ENCODE results near the gene RGL3. TPM values are rescaled to one million over a fixed set of nuclear protein-coding genes. Genes with fewer than 3 reads are reported as not detected.

Gene RGL3
- total RNA-seq, 1 donor from 2014 or later, result 0.33 TPM

GRCh38 chr19:11367528-11367927, 51.6 kb downstream of the RGL3 start:
- peaks cover 2% of the 10 kb centered on the region for H3K4me1 Mint-ChIP-seq

DNA sequence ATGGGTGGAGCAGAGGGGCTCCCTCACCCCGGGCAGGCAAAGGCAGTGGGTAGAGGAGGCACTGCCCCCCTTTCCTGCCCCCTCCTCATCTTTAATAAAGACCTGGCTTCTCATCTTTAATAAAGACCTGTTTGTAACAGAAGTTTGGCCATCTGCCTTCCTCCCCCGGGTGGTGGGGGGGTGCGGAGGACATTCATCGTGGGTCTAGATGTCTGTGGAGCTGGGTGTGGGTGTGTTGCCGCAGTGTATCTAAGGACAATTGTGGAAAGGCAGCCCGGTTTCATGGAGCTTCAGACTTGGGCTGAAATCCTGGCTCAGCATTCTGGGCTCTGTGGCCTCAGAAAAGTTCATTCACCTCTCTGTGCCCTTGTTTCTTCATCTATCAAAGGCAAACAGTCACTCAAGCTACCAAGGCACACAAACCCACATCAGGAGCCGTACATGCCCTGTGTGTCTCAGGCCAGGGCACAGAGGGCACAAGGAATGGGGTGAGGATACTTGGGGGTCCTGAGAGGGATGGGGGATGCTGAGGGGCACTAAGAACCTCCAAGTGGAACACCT, 53.5 kb downstream of the RGL3 start:
- H3K27ac Mint-ChIP-seq, result no peak overlapping the region
- H3K27me3 Mint-ChIP-seq, result no peaks in the 10 kb centered on the region
- intact Hi-C loops (cut with micrococcal nuclease), result no loop called here
- TF ChIP-seq CTCF (IDR thresholded peaks at IDR 0.05), result no peak
- H3K36me3 Mint-ChIP-seq (ENCODE audit: low read depth), result peaks cover 31% of the 10 kb centered on the region
- no peak overlapping the region for H3K4me3 Mint-ChIP-seq
- CTCF ChIA-PET, result no interaction called here
- ATAC-seq (ENCODE audit: low read depth) (no peak), DNase-seq (no peak)
- peaks cover 2% of the 10 kb centered on the region for H3K4me1 Mint-ChIP-seq
- POLR2A ChIA-PET, result interaction anchor here (0.7 kb wide), 1 partner anchor 16 kb away, joined by 5 read pairs; no protein-coding TSS in a partner anchor
- H3K9me3 Mint-ChIP-seq, result no peaks in the 10 kb centered on the region

More at GRCh38 chr19:11367528-11367927, 51.6 kb downstream of the RGL3 start:
- TF ChIP-seq CTCF (IDR thresholded peaks at IDR 0.05), result no peak
- intact Hi-C loops (cut with micrococcal nuclease), result no loop called here
- peaks cover 38% of the 10 kb centered on the region for H3K36me3 Mint-ChIP-seq (ENCODE audit: low read depth)
- ChIA-PET POLR2A (no interaction called here), CTCF (interaction anchor here (2.6 kb wide), 1 partner anchor 14 kb away, joined by 7 read pairs; no protein-coding TSS in a partner anchor)
- no peak overlapping the region for H3K4me3 Mint-ChIP-seq
- no peak for DNase-seq
- H3K27me3 Mint-ChIP-seq, result no peaks in the 10 kb centered on the region
- H3K9me3 Mint-ChIP-seq, result no peaks in the 10 kb centered on the region
- no peak overlapping the region for H3K27ac Mint-ChIP-seq
- no peak for ATAC-seq (ENCODE audit: low read depth)

GRCh38 chr19:11364935-11365334, 54.2 kb downstream of the RGL3 start:
- H3K9me3 Mint-ChIP-seq, result no peaks in the 10 kb centered on the region
- no peak for DNase-seq
- intact Hi-C loops (cut with micrococcal nuclease), result no loop called here
- peaks cover 2% of the 10 kb centered on the region for H3K4me1 Mint-ChIP-seq
- TF ChIP-seq CTCF (IDR thresholded peaks at IDR 0.05), result no peak
- H3K36me3 Mint-ChIP-seq (ENCODE audit: low read depth), result peaks cover 30% of the 10 kb centered on the region
- H3K4me3 Mint-ChIP-seq, result no peak overlapping the region
- no peak overlapping the region for H3K27ac Mint-ChIP-seq
- ChIA-PET POLR2A (no interaction called here), CTCF (no interaction called here)
- no peaks in the 10 kb centered on the region for H3K27me3 Mint-ChIP-seq
- ATAC-seq (ENCODE audit: low read depth), result no peak

DNA sequence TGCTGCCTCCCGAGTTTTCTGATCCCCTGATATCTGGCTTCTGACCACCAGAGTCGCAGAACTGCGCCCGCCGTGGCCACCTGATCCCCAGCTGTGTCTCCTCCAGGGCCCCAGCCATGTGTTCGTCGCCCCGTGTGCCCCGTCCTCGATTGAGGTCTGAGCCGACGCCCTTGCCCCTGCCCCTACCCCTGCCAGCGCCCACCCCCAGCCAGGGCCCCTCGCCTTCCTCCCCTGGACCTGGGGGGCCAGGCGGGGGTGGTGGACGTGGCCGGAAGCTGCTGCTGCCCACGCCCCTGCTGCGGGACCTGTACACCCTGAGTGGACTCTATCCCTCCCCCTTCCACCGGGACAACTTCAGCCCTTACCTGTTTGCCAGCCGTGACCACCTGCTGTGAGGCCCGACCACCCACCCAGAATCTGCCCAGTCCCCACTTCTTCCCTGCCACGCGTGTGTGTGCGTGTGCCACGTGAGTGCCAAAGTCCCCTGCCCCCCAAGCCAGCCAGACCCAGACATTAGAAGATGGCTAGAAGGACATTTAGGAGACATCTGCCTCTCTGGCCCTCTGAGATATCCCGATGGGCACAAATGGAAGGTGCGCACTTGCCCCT, 54.7 kb downstream of the RGL3 start:
- peaks cover 2% of the 10 kb centered on the region for H3K4me1 Mint-ChIP-seq
- ChIA-PET POLR2A (no interaction called here), CTCF (no interaction called here)
- H3K9me3 Mint-ChIP-seq, result no peaks in the 10 kb centered on the region
- DNase-seq (no peak), ATAC-seq (ENCODE audit: low read depth) (no peak)
- no peak for TF ChIP-seq CTCF (IDR thresholded peaks at IDR 0.05)
- intact Hi-C loops (cut with micrococcal nuclease), result no loop called here
- H3K27ac Mint-ChIP-seq, result no peak overlapping the region
- peaks cover 27% of the 10 kb centered on the region for H3K36me3 Mint-ChIP-seq (ENCODE audit: low read depth)
- H3K27me3 Mint-ChIP-seq, result no peaks in the 10 kb centered on the region
- no peak overlapping the region for H3K4me3 Mint-ChIP-seq

DNA sequence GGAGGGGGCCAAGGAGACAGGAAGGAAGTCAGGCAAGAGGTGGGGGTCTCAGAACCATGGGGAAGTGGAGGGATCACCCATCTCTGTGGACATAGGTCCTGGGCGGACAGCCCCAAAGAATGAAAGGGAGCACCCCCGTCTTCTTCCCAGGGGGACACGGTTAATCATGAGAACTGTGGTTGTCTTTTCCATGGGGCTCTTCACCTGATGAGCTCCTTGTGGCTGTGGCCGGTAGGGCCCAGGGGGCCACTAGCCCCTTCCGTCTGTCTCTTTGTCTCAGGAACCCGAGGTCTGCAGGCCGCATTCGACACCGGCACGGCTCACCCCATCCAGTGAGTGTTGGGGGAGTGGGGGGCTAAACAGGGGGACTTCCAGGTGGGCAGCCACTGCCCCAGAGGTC, 55.2 kb downstream of the RGL3 start:
- H3K36me3 Mint-ChIP-seq (ENCODE audit: low read depth), result peaks cover 22% of the 10 kb centered on the region
- H3K27me3 Mint-ChIP-seq, result no peaks in the 10 kb centered on the region
- no peak for DNase-seq
- ATAC-seq (ENCODE audit: low read depth), result no peak
- no peaks in the 10 kb centered on the region for H3K9me3 Mint-ChIP-seq
- no peak for TF ChIP-seq CTCF (IDR thresholded peaks at IDR 0.05)
- ChIA-PET CTCF (no interaction called here), POLR2A (interaction anchor here (0.7 to 0.8 kb wide), 2 partner anchors 17 to 1810 kb away, joined by 3 to 5 read pairs; no protein-coding TSS in a partner anchor)
- intact Hi-C loops (cut with micrococcal nuclease), result no loop called here
- no peaks in the 10 kb centered on the region for H3K4me1 Mint-ChIP-seq
- H3K4me3 Mint-ChIP-seq, result no peak overlapping the region
- no peak overlapping the region for H3K27ac Mint-ChIP-seq

Measured in activated B cell treated with CpG ODN at 0.5 μM for 24 hours (primary cell).